CD4-positive, alpha-beta T cell treated with Interleukin-6 at 100 ng/mL for 8 hours (primary cell): ENCODE results near the gene PCDHGB7.
A peak's percentile ranks its signal among the peaks of the same experiment; 100 is the strongest.
"Not testable (repeated sequence)": the region's sequence is repeated elsewhere in the genome, so short reads cannot be mapped to it uniquely, and the experiment has no call there.

Experiments used
- DNase-seq: peaks from one replicate; pipeline ENCODE4 v3.0.0-alpha.2; 2020; ENCODE audit warnings: mixed read lengths, low spot score

PCDHGB7 gene

DNA sequence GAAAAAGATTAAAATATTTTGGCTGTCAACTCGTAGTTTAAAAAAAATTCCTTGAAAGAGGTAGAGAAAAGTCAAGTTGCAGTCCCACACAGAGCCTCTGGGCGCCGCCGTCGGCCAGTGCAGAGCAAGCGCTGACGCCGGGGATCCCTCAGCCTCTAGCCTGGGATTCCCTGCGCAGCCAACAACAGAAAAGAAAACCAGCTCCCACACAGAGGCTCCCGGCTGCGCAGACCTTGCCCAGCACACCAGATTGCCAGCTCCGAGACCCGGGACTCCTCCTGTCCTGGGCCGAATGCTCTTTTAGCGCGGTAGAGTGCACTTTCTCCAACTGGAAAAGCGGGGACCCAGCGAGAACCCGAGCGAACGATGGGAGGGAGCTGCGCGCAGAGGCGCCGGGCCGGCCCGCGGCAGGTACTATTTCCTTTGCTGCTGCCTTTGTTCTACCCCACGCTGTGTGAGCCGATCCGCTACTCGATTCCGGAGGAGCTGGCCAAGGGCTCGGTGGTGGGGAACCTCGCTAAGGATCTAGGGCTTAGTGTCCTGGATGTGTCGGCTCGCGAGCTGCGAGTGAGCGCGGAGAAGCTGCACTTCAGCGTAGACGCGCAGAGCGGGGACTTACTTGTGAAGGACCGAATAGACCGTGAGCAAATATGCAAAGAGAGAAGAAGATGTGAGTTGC, at the start of gene PCDHGB7:
Gene PCDHGB7, plus strand, starts transcription at position 184 of the 679 bp plus-strand sequence. Its CDS starts 183 bp downstream, at position 367.
- DNase-seq: peak; percentile 13

DNA sequence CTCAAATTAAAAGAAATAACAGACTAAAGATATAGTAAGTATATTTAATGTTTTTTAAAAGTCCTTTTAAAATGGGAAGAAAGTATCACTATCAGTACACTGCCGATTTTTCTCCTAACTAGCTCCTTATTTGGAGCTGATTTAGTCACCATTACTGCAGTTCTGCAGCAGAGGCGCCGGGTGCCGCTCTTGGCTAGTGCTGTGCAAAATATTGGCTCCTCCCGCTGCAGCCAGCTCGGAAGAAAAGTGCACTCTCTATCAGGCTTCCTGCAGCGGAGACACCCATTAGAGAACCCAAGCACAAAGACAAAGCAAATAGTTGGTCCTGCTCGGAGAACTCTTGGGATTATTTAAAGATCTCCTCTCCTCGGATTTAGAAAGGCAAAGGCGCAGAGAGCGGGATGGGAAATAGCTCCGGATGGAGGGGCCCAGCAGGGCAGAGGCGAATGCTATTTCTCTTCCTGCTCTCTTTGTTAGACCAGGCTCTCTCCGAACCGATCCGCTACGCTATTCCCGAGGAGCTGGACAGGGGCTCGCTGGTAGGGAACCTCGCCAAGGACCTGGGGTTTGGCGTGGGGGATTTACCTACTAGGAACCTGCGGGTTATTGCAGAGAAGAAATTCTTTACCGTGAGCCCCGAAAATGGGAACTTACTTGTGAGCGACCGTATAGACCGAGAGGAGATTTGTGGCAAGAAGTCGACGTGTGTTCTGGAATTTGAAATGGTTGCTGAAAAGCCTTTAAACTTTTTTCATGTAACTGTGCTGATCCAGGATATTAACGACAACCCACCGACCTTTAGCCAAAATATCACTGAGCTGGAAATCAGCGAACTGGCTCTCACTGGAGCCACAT, 47.3 kb upstream of the PCDHGB7 start, which contains the start of gene PCDHGB3:
Gene PCDHGB3, plus strand, starts transcription at position 249 of the 855 bp plus-strand sequence. Its CDS starts 153 bp downstream, at position 402.
- DNase-seq: no peak

DNA sequence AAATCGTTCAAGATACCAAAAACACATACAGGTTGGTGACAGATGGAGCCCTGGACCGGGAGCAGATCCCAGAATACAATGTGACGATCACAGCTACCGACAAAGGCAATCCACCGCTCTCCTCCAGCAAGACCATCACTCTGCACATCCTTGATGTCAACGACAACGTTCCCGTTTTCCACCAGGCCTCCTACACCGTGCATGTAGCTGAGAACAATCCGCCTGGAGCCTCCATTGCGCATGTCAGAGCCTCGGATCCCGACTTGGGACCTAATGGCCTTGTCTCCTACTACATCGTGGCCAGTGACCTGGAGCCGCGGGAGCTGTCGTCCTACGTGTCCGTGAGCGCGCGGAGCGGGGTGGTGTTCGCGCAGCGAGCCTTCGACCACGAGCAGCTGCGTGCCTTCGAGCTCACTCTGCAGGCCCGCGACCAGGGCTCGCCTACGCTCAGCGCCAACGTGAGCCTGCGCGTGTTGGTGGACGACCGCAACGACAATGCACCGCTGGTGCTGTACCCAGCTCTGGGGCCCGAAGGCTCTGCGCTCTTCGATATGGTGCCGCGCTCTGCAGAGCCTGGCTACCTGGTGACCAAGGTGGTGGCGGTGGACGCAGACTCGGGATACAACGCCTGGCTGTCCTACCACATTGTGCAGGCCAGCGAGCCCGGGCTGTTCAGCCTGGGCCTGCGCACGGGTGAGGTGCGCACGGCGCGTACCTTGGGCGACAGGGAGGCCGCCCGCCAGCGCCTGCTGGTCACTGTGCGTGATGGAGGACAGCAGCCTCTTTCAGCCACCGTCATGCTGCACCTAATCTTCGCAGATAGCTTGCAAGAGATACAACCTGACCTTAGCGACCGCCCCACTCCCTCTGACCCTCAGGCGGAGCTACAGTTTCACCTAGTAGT, 45.7 kb upstream of the PCDHGB7 start:
- DNase-seq: no peak

DNA sequence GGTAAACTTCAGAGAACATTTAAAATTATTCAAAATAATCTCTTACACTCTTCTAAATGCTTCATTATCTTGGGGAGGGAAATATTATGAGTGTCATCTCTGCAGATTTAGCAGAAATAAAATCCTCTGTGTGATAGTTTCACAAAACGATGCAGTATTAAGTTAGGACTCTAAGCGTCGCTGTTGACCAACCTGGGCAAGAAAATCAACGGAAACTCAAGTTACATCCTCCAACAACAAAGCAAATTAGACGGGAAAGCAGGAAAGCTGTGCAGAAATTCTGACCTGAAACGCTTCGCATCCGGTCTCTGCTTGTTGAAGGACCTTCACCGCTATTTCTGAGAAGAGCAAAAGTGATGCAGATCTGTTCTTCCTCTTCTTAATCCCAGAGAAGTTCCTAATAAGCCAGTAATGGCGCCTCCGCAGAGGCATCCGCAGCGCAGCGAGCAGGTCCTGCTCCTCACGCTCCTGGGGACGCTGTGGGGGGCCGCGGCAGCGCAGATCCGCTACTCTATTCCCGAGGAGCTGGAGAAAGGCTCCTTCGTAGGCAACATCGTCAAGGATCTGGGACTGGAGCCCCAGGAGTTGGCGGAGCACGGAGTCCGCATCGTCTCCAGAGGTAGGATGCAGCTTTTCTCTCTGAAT, 43.7 kb upstream of the PCDHGB7 start, which contains the start of gene PCDHGA6:
Gene PCDHGA6, plus strand, starts transcription at position 219 of the 645 bp plus-strand sequence. Its CDS starts 193 bp downstream, at position 412.
- DNase-seq: no peak

DNA sequence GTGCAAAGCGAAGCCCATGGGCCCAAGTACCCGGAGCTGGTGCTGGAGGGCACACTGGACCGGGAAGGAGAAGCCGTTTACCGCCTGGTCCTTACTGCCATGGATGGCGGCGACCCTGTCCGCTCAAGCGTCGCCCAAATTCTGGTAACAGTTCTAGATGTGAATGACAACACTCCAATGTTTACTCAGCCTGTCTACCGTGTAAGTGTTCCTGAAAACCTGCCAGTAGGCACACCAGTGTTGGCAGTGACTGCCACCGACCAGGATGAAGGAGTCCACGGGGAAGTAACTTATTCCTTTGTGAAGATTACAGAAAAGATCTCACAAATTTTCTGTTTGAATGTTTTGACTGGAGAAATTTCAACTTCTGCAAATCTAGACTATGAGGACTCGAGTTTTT, 42.9 kb upstream of the PCDHGB7 start:
- no peak for DNase-seq

DNA sequence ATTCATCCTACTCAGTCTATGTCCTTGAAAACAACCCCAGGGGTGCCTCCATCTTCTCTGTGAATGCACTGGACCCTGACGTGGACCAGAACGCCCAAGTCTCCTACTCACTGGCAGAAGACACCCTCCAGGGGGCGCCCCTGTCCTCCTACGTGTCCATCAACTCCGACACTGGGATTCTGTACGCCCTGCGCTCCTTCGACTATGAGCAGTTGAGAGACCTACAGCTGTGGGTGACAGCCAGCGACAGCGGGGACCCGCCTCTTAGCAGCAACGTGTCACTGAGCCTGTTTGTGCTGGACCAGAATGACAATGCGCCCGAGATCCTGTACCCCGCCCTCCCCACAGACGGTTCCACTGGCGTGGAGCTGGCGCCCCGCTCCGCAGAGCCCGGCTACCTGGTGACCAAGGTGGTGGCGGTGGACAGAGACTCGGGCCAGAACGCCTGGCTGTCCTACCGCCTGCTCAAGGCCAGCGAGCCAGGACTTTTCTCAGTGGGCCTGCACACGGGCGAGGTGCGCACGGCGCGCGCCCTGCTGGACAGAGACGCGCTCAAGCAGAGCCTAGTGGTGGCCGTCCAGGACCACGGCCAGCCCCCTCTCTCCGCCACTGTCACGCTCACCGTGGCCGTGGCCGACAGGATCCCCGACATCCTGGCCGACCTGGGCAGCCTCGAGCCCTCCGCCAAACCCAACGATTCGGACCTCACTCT, 41.9 kb upstream of the PCDHGB7 start:
- DNase-seq: not testable (repeated sequence)

DNA sequence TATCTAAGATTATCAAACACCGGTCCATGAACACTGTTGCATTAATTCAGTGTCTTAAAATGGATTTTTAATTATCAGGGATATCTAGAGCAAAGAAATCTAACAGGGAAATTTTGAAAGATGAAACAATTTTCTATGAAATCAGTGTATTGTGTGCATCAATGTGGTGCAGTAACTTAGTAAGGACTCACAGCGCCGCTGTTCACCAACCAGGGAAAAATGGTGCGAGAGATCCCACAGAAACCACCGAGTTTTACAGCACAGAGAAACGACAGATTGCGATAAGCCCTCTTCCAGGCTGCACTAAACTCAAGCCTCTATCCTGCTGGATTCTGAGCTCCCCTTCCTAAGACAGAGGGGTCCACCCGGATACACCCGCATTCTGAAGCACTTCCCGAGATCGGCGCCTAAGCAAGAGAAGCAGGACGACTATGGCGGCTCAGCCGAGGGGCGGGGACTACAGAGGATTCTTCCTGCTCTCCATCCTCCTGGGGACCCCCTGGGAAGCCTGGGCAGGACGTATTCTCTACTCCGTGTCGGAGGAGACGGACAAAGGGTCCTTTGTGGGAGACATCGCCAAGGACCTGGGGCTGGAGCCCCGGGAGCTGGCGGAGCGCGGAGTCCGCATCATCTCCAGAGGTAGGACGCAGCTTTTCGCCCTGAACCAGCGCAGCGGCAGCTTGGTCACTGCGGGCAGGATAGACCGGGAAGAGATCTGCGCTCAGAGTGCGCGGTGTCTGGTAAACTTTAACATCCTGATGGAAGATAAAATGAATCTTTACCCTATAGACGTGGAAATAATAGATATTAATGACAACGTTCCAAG, 34.8 kb upstream of the PCDHGB7 start, which contains the start of gene PCDHGA7:
Gene PCDHGA7, plus strand, starts transcription at position 274 of the 826 bp plus-strand sequence. Its CDS starts 158 bp downstream, at position 432.
- DNase-seq: no peak

DNA sequence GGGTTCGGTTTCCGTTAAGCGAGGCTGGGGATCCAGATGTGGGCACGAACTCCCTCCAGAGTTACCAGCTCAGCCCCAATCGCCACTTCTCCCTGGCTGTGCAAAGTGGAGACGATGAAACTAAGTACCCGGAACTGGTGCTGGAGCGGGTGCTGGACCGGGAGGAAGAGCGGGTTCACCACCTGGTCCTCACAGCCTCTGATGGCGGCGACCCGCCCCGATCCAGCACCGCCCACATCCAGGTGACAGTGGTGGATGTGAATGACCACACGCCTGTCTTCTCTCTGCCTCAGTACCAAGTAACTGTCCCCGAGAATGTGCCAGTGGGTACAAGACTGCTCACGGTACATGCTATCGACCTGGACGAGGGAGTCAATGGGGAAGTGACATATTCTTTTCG, 34.1 kb upstream of the PCDHGB7 start:
- no peak for DNase-seq

DNA sequence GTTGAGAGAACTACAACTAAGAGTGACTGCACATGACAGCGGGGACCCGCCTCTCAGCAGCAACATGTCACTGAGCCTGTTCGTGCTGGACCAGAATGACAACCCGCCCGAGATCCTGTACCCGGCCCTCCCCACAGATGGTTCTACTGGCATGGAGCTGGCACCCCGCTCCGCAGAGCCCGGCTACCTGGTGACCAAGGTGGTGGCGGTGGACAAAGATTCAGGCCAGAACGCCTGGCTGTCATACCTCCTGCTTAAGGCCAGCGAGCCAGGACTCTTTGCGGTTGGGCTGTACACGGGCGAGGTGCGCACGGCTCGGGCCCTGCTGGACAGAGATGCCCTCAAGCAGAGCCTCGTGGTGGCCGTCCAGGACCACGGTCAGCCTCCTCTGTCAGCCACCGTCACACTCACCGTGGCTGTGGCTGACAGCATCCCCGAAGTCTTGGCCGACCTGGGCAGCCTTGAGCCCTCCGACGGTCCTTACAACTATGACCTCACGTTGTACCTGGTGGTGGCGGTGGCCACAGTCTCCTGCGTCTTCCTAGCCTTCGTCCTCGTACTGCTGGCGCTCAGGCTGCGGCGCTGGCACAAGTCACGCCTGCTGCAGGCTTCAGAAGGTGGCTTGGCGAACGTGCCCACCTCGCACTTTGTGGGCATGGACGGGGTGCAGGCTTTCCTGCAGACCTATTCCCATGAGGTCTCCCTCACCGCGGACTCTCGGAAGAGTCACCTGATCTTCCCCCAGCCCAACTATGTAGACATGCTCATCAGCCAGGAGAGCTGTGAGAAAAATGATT, 32.8 kb upstream of the PCDHGB7 start:
- no peak for DNase-seq

DNA sequence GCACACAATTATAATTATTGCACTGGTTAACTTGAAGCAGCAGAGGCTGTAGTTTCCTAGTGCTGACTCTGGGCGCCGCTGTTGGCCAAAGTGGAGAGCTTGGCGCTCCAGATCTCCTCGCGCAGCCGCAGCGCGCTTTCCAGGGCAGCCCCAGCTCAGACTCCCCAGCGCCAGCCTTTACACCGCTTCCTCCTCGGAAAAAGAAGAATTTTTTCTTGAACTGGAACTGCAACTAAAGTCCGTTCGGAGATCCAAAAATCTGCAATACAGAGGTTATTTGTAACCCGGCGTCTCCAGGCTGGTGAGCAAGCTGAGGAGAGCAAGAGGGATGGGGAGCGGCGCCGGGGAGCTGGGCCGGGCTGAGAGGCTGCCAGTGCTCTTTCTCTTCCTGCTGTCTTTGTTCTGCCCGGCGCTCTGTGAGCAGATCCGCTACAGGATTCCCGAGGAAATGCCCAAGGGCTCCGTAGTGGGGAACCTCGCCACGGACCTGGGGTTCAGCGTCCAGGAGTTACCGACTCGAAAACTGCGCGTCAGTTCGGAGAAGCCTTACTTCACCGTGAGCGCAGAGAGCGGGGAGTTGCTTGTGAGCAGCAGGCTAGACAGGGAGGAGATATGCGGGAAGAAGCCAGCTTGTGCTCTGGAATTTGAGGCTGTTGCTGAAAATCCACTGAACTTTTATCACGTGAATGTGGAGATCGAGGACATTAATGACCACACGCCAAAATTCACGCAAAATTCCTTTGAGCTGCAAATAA, 29.7 kb upstream of the PCDHGB7 start, which contains the start of gene PCDHGB4:
Gene PCDHGB4, plus strand, starts transcription at position 142 of the 755 bp plus-strand sequence. Its CDS starts 187 bp downstream, at position 329.
- DNase-seq: peak; percentile 8

DNA sequence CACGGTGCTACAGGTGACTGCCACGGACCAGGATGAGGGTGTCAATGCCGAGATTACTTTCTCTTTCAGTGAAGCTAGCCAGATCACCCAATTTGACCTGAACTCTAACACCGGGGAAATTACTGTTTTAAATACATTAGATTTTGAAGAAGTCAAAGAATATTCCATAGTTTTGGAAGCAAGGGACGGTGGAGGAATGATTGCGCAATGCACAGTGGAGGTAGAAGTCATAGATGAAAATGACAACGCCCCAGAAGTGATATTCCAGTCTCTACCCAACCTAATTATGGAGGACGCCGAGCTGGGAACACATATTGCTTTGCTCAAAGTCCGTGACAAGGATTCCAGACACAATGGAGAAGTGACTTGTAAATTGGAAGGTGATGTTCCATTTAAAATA, 28.8 kb upstream of the PCDHGB7 start:
- no peak for DNase-seq

DNA sequence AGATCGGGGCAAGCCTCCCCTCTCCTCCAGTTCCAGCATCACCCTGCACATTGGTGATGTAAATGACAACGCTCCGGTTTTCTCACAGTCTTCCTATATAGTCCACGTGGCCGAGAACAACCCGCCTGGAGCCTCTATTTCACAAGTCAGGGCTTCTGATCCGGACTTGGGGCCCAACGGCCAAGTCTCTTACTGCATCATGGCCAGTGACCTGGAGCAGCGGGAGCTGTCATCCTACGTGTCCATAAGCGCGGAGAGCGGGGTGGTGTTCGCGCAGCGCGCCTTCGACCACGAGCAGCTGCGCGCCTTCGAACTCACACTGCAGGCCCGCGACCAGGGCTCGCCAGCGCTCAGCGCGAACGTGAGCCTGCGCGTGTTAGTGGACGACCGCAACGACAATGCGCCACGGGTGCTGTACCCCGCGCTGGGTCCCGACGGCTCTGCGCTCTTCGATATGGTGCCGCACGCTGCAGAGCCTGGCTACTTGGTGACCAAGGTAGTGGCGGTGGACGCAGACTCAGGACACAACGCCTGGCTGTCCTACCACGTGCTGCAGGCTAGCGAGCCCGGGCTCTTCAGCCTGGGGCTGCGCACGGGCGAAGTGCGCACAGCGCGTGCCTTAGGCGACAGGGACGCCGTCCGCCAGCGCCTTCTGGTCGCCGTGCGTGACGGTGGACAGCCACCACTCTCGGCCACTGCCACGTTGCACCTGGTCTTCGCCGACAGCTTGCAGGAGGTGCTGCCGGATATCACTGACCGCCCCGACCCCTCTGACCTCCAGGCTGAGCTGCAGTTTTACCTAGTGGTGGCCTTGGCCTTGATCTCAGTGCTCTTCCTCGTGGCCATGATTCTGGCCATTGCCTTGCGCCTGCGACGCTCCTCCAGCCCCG, 28.1 kb upstream of the PCDHGB7 start:
- DNase-seq: no peak

DNA sequence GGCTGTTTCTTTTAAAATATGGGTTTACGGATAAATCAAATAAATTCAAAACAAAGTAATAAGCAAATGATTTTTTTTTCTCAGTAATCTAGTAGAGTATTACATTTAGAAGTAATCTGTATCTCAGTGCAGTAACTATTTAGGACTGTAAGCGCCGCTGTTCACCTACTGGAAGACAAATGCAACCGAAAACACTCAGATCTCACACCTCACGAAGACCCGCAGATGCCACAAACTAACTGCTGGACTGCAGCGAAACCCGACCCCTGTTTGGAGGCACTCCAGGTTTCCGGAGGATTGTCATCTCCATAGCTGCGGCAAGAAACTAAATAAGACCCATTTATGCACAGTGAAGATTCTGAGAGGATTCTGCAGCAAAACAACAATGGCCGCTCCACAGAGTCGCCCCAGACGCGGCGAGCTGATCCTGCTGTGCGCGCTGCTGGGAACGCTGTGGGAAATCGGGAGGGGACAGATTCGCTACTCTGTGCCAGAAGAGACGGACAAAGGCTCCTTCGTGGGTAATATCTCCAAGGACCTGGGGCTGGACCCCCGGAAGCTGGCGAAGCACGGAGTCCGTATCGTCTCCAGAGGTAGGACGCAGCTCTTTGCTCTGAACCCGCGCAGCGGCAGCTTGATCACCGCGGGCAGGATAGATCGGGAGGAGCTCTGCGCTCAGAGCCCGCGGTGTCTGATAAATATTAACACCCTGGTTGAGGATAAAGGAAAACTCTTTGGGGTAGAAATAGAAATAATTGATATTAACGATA, 24.9 kb upstream of the PCDHGB7 start, which contains the start of gene PCDHGA8:
Gene PCDHGA8, plus strand, starts transcription at position 205 of the 770 bp plus-strand sequence. Its CDS starts 181 bp downstream, at position 386.
- DNase-seq: no peak

DNA sequence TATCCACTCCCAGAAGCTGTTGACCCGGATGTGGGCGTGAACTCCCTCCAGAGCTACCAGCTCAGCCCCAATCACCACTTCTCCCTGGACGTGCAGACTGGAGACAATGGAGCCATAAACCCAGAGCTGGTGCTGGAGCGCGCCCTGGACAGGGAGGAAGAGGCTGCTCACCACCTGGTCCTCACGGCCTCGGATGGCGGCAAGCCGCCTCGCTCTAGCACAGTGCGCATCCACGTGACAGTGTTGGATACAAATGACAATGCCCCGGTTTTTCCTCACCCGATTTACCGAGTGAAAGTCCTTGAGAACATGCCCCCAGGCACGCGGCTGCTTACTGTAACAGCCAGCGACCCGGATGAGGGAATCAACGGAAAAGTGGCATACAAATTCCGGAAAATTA, 24.2 kb upstream of the PCDHGB7 start:
- DNase-seq: no peak

DNA sequence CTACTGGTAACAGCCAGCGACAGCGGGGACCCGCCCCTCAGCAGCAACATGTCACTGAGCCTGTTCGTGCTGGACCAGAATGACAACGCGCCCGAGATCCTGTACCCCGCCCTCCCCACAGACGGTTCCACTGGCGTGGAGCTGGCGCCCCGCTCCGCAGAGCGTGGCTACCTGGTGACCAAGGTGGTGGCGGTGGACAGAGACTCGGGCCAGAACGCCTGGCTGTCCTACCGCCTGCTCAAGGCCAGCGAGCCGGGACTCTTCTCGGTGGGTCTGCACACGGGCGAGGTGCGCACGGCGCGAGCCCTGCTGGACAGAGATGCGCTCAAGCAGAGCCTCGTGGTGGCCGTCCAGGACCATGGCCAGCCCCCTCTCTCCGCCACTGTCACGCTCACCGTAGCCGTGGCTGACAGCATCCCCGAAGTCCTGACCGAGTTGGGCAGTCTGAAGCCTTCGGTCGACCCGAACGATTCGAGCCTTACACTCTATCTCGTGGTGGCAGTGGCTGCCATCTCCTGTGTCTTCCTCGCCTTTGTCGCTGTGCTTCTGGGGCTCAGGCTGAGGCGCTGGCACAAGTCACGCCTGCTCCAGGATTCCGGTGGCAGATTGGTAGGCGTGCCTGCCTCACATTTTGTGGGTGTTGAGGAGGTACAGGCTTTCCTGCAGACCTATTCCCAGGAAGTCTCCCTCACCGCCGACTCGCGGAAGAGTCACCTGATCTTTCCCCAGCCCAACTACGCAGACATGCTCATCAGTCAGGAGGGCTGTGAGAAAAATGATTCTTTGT, 22.9 kb upstream of the PCDHGB7 start:
- DNase-seq: not testable (repeated sequence)
